Lower leg skin (tissue), 3 donors: ENCODE results near the gene LCLAT1.

Experiments used
- CTCF ChIP-seq, 3 donors: fragments of 450-650 bp; IDR thresholded peaks; one replicate each; pipeline ENCODE4 v1.5.1; 2016; ENCODE audit warnings: antibody characterized with exemption in 3 of 3, mild to moderate bottlenecking in 3 of 3, moderate library complexity in 2 of 3
- POLR2A ChIP-seq, 2 donors: fragments of 450-650 bp; IDR thresholded peaks; one replicate each; pipeline ENCODE4 v1.6.1; 2016 to 2017; ENCODE audit warnings: antibody characterized with exemption in 2 of 2, mild to moderate bottlenecking in 1 of 2, moderate library complexity in 1 of 2

DNA sequence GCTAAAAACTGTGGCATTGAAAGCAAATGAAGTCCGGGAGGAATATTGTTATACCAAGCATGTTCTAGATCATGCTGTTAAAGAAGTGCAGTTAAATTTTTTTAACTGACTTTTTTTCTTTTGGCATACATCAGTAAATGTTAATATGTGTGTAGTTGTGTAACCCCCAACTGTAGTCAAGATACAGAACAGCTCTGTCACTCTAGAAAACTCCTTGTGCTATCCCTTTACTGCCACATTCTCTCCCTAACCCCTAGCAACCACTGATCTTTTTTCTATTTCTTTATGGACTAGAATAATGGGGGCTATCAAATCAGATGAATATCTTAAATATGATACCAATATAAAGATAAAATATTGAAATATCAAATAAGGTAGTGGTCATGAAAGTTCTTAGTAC lies 46.4 kb downstream of the LCLAT1 start:
- TF ChIP-seq POLR2A (IDR thresholded peaks at IDR 0.05) (no peak), CTCF (IDR thresholded peaks at IDR 0.05) (no peak)
